ENCODE data around the gene MAN2C1.

The MAN2C1 gene

DNA sequence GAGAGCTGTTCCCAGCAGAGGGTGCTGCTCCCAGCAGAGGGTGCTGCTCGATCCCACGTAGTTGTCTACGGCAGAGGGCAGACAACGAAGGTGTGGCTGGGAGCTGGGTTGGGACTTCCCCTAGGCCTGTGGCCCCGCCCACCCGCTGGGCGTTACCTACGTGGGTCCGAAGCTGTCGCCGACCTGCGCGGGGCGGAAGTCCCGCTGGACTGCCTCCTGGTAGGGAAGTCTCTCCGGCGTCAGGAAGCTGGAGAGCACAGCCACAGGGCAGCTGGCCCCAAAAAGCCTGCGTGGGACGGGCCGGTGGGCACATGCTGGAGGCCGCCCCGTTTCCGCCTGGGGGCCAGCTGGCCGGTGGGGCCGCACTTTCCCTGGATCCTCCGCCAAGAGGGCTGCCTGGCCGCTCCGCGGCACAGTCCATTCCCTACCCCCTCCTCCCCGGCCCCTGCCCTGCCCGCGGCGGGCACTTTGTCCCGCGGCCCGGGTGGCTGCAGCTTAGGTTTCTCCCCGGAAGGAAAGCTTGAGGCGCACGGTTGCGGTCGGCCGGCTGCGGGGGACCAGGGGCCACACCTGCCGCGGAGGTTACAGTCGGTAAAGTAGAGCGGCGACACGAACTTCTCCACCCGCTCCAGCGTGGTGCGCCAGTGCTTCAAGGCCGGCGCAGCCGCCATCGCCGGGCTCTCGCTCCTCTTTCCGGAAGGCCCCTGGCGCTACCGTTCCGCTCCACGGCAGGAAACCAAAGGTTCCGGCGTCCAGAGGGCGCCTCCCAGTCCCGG, at the start of gene MAN2C1:
TSS of gene MAN2C1 (minus strand) at position 695 of the 776 bp plus-strand sequence. CDS start at position 671, 24 bp downstream.
- Histone ChIP-seq H3K4me3 (ENCODE audit: low read depth, low read length) (peak within 1 kb of the TSS; percentile 88), H3K27ac (ENCODE audit: extremely low read depth, low read depth, low read length) (peak within 1 kb of the TSS; percentile 81), H3K4me1 (ENCODE audit: control insufficient read depth, insufficient read depth, low read length) (peaks cover 8% of the 10 kb centered on the region), H3K9me3 (ENCODE audit: control insufficient read depth, insufficient read depth, low read depth, low read length) (no peaks in the 10 kb centered on the region), H3K36me3 (ENCODE audit: control insufficient read depth in 2 of 2, insufficient read depth in 1 of 2, low read length in 2 of 2) (peaks cover 36 to 54% of the 10 kb centered on the region in 2 experiments)
- POLR2A ChIA-PET, result interaction anchor here (0.5 to 5.8 kb wide), 48 partner anchors 8 to 1563 kb away, joined by 3 to 242 read pairs (median 4); partner anchors contain the start of genes COMMD4, IMP3, NEIL1 and PPCDC
- CTCF ChIA-PET, result interaction anchor here (0.5 to 5.3 kb wide), 58 partner anchors 9 to 616 kb away, joined by 3 to 66 read pairs (median 5); partner anchors contain the start of genes COMMD4, IMP3, SIN3A and SNX33
- TF ChIP-seq, protein P1, sequence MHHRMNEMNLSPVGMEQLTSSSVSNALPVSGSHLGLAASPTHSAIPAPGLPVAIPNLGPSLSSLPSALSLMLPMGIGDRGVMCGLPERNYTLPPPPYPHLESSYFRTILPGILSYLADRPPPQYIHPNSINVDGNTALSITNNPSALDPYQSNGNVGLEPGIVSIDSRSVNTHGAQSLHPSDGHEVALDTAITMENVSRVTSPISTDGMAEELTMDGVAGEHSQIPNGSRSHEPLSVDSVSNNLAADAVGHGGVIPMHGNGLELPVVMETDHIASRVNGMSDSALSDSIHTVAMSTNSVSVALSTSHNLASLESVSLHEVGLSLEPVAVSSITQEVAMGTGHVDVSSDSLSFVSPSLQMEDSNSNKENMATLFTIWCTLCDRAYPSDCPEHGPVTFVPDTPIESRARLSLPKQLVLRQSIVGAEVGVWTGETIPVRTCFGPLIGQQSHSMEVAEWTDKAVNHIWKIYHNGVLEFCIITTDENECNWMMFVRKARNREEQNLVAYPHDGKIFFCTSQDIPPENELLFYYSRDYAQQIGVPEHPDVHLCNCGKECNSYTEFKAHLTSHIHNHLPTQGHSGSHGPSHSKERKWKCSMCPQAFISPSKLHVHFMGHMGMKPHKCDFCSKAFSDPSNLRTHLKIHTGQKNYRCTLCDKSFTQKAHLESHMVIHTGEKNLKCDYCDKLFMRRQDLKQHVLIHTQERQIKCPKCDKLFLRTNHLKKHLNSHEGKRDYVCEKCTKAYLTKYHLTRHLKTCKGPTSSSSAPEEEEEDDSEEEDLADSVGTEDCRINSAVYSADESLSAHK (tag by site-specific recombination; IDR thresholded peaks at IDR 0.05), result no peak
- TF ChIP-seq ZNF2 (tag by site-specific recombination; IDR thresholded peaks at IDR 0.05) (peak; percentile 97), OVOL3 (tag by site-specific recombination; IDR thresholded peaks at IDR 0.05) (peak; percentile 91), ZNF132 (tag by site-specific recombination; IDR thresholded peaks at IDR 0.05; ENCODE audit: borderline replicate concordance) (no peak), SP7 (tag by site-specific recombination; IDR thresholded peaks at IDR 0.05) (peak; percentile 93), YY2 (tag by site-specific recombination; IDR thresholded peaks at IDR 0.05) (peak; percentile 98), ZNF830 (tag by site-specific recombination; IDR thresholded peaks at IDR 0.05; ENCODE audit: low read depth) (no peak), ZNF350 (tag by site-specific recombination; IDR thresholded peaks at IDR 0.05) (no peak), ZNF664 (tag by site-specific recombination; IDR thresholded peaks at IDR 0.05) (peak; percentile 74; the same call in 1 of the 2 replicates), ZNF473 (tag by site-specific recombination; IDR thresholded peaks at IDR 0.05) (no peak), ZNF747 (tag by site-specific recombination; IDR thresholded peaks at IDR 0.05) (no peak), BCL11A (tag by site-specific recombination; IDR thresholded peaks at IDR 0.05; ENCODE audit: low read depth) (peak; percentile 86; the same call in 1 of the 2 replicates), IKZF3 (tag by site-specific recombination; IDR thresholded peaks at IDR 0.05) (peak; percentile 90), ZNF530 (tag by site-specific recombination; IDR thresholded peaks at IDR 0.05; ENCODE audit: low read depth) (no peak), ZFP3 (tag by site-specific recombination; IDR thresholded peaks at IDR 0.05; ENCODE audit: low read depth) (no peak), ZFP69B (tag by site-specific recombination; IDR thresholded peaks at IDR 0.05) (peak; percentile 84), SALL2 (tag by site-specific recombination; IDR thresholded peaks at IDR 0.05; ENCODE audit: borderline replicate concordance) (peak; percentile 67; the same call in 1 of the 2 replicates), HOXD13 (CRISPR knock-in tag; IDR thresholded peaks at IDR 0.05; ENCODE audit: borderline replicate concordance) (no peak), ZNF184 (tag by site-specific recombination; IDR thresholded peaks at IDR 0.05) (peak; percentile 88)
- TF ChIP-seq, protein P2, sequence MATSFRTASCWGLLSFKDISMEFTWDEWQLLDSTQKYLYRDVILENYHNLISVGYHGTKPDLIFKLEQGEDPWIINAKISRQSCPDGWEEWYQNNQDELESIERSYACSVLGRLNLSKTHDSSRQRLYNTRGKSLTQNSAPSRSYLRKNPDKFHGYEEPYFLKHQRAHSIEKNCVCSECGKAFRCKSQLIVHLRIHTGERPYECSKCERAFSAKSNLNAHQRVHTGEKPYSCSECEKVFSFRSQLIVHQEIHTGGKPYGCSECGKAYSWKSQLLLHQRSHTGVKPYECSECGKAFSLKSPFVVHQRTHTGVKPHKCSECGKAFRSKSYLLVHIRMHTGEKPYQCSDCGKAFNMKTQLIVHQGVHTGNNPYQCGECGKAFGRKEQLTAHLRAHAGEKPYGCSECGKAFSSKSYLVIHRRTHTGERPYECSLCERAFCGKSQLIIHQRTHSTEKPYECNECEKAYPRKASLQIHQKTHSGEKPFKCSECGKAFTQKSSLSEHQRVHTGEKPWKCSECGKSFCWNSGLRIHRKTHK (tag by site-specific recombination; IDR thresholded peaks at IDR 0.05), result no peak
- TF ChIP-seq, protein P3, sequence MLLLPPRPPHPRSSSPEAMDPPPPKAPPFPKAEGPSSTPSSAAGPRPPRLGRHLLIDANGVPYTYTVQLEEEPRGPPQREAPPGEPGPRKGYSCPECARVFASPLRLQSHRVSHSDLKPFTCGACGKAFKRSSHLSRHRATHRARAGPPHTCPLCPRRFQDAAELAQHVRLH (tag by site-specific recombination; IDR thresholded peaks at IDR 0.05), result peak; percentile 98
- TF ChIP-seq, protein P4, sequence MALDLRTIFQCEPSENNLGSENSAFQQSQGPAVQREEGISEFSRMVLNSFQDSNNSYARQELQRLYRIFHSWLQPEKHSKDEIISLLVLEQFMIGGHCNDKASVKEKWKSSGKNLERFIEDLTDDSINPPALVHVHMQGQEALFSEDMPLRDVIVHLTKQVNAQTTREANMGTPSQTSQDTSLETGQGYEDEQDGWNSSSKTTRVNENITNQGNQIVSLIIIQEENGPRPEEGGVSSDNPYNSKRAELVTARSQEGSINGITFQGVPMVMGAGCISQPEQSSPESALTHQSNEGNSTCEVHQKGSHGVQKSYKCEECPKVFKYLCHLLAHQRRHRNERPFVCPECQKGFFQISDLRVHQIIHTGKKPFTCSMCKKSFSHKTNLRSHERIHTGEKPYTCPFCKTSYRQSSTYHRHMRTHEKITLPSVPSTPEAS (tag by site-specific recombination; IDR thresholded peaks at IDR 0.05), result no peak; the same call in none of the 2 replicates
- TF ChIP-seq, protein P5, sequence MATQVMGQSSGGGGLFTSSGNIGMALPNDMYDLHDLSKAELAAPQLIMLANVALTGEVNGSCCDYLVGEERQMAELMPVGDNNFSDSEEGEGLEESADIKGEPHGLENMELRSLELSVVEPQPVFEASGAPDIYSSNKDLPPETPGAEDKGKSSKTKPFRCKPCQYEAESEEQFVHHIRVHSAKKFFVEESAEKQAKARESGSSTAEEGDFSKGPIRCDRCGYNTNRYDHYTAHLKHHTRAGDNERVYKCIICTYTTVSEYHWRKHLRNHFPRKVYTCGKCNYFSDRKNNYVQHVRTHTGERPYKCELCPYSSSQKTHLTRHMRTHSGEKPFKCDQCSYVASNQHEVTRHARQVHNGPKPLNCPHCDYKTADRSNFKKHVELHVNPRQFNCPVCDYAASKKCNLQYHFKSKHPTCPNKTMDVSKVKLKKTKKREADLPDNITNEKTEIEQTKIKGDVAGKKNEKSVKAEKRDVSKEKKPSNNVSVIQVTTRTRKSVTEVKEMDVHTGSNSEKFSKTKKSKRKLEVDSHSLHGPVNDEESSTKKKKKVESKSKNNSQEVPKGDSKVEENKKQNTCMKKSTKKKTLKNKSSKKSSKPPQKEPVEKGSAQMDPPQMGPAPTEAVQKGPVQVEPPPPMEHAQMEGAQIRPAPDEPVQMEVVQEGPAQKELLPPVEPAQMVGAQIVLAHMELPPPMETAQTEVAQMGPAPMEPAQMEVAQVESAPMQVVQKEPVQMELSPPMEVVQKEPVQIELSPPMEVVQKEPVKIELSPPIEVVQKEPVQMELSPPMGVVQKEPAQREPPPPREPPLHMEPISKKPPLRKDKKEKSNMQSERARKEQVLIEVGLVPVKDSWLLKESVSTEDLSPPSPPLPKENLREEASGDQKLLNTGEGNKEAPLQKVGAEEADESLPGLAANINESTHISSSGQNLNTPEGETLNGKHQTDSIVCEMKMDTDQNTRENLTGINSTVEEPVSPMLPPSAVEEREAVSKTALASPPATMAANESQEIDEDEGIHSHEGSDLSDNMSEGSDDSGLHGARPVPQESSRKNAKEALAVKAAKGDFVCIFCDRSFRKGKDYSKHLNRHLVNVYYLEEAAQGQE (tag by site-specific recombination; IDR thresholded peaks at IDR 0.05), result peak; percentile 84
- TF ChIP-seq, protein P6, sequence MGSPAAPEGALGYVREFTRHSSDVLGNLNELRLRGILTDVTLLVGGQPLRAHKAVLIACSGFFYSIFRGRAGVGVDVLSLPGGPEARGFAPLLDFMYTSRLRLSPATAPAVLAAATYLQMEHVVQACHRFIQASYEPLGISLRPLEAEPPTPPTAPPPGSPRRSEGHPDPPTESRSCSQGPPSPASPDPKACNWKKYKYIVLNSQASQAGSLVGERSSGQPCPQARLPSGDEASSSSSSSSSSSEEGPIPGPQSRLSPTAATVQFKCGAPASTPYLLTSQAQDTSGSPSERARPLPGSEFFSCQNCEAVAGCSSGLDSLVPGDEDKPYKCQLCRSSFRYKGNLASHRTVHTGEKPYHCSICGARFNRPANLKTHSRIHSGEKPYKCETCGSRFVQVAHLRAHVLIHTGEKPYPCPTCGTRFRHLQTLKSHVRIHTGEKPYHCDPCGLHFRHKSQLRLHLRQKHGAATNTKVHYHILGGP (tag by site-specific recombination; IDR thresholded peaks at IDR 0.05), result no peak
- TF ChIP-seq, protein P7, sequence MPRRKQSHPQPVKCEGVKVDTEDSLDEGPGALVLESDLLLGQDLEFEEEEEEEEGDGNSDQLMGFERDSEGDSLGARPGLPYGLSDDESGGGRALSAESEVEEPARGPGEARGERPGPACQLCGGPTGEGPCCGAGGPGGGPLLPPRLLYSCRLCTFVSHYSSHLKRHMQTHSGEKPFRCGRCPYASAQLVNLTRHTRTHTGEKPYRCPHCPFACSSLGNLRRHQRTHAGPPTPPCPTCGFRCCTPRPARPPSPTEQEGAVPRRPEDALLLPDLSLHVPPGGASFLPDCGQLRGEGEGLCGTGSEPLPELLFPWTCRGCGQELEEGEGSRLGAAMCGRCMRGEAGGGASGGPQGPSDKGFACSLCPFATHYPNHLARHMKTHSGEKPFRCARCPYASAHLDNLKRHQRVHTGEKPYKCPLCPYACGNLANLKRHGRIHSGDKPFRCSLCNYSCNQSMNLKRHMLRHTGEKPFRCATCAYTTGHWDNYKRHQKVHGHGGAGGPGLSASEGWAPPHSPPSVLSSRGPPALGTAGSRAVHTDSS (tag by site-specific recombination; IDR thresholded peaks at IDR 0.05), result 0 out of 2 replicates have a peak, but pooled peaks have one; percentile 46
